H1 (cell line): ENCODE results near the gene DOK1.

ENCODE experiments used
- BCL11A ChIP-seq, 2 experiments: IDR thresholded peaks; one replicate each; pipeline ENCODE4 v1.6.1; 2011; ENCODE audit warnings: low read depth in 2 of 2, low read length in 2 of 2, mild to moderate bottlenecking in 2 of 2
- POLR2A ChIP-seq, 2 experiments: IDR thresholded peaks; 1 replicate in 1 of 2; 2 replicates in 1 of 2; pipeline ENCODE4 v1.6.1; 2011; ENCODE audit warnings: low read depth in 2 of 2, low read length in 2 of 2, mild to moderate bottlenecking in 2 of 2; ENCODE audit errors: control extremely low read depth in 1 of 2
- TF ChIP-seq, protein P1 (sequence below), 3 experiments: IDR thresholded peaks; 1 replicate in 2 of 3; 2 replicates in 1 of 3; pipeline versions ENCODE4 v1.5.1 to v1.6.1; 2011; ENCODE audit warnings: low read length in 3 of 3, mild to moderate bottlenecking in 3 of 3, inconsistent platforms in 2 of 3, low read depth in 1 of 3, moderate library complexity in 1 of 3; ENCODE audit not compliant: insufficient read depth in 1 of 3; ENCODE audit errors: control extremely low read depth in 1 of 3

DNA sequence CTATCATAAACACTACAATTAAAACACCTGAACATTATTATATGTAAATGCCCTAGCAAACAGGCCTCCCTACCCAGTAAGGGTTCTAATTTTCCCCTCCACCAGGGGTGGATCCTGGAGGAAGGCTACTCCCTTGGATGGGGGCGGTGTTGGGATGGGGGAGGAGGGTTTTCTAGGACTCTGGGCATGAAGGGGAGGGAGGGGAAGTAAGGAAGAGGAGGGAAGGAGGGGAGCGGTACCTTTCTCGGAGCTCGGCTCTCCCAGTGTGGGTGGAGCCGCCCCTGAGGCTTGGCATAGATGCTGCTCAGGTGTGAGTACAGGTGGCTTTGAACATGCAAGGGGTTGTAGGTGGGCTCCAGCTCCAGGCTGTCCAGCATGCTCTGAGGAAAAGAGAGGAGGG lies 5.4 kb downstream of the DOK1 start:
- TF ChIP-seq BCL11A (IDR thresholded peaks at IDR 0.05; ENCODE audit: low read depth in 2 of 2, low read length in 2 of 2), result no peak
- no peak for TF ChIP-seq POLR2A (IDR thresholded peaks at IDR 0.05; ENCODE audit: control extremely low read depth in 1 of 2, low read depth in 2 of 2, low read length in 2 of 2)
- TF ChIP-seq, protein P1, sequence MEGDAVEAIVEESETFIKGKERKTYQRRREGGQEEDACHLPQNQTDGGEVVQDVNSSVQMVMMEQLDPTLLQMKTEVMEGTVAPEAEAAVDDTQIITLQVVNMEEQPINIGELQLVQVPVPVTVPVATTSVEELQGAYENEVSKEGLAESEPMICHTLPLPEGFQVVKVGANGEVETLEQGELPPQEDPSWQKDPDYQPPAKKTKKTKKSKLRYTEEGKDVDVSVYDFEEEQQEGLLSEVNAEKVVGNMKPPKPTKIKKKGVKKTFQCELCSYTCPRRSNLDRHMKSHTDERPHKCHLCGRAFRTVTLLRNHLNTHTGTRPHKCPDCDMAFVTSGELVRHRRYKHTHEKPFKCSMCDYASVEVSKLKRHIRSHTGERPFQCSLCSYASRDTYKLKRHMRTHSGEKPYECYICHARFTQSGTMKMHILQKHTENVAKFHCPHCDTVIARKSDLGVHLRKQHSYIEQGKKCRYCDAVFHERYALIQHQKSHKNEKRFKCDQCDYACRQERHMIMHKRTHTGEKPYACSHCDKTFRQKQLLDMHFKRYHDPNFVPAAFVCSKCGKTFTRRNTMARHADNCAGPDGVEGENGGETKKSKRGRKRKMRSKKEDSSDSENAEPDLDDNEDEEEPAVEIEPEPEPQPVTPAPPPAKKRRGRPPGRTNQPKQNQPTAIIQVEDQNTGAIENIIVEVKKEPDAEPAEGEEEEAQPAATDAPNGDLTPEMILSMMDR (IDR thresholded peaks at IDR 0.05; ENCODE audit: control extremely low read depth in 1 of 3, insufficient read depth in 1 of 3, low read depth in 1 of 3, low read length in 3 of 3), result peak in 1 of 3 experiments; percentile 4; a peak in 1 of 4 replicates
